IMR-90 (cell line): ENCODE measurements around the gene GDF9.

Source experiments
- FOS ChIP-seq: fragments of 150-350 bp; IDR thresholded peaks from 2 replicates; pipeline ENCODE4 v1.6.1; 2016; ENCODE audit warnings: low read depth, low read length
- RAD21 ChIP-seq: IDR thresholded peaks from 2 replicates; pipeline ENCODE4 v1.6.1; 2012; ENCODE audit warnings: low read length, improper control_type of control experiment
- TF ChIP-seq, protein P1 (sequence below): conservative IDR thresholded peaks from 2 replicates; pipeline ENCODE4 v1.5.1; 2012; ENCODE audit warnings: mild to moderate bottlenecking, low read depth, low read length, improper control_type of control experiment

DNA sequence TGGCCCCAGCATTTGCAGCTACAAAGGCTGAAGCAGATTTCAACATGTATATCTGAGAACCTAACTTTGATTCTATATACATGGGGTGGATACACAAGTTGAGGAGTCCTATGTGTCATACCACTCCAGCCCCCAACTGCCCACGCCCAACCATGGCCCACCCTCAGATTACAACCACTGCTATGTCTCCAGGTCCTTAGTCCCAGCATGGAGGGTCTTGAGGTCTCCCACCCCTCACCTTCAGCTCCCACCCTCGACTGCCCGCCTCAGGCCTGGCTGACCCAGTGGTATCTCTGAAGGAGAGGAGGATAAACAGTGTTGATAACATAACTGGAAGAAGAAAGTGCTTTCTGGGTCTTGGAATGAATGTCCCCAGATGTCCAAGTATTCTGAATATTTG is 44.9 kb downstream of the GDF9 start:
- TF ChIP-seq, protein P1, sequence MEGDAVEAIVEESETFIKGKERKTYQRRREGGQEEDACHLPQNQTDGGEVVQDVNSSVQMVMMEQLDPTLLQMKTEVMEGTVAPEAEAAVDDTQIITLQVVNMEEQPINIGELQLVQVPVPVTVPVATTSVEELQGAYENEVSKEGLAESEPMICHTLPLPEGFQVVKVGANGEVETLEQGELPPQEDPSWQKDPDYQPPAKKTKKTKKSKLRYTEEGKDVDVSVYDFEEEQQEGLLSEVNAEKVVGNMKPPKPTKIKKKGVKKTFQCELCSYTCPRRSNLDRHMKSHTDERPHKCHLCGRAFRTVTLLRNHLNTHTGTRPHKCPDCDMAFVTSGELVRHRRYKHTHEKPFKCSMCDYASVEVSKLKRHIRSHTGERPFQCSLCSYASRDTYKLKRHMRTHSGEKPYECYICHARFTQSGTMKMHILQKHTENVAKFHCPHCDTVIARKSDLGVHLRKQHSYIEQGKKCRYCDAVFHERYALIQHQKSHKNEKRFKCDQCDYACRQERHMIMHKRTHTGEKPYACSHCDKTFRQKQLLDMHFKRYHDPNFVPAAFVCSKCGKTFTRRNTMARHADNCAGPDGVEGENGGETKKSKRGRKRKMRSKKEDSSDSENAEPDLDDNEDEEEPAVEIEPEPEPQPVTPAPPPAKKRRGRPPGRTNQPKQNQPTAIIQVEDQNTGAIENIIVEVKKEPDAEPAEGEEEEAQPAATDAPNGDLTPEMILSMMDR, result no peak
- TF ChIP-seq FOS, result no peak
- no peak for TF ChIP-seq RAD21
